Liver (tissue), 9 donors: ENCODE results near the gene MSGN1. TPM values are rescaled to one million over a fixed set of nuclear protein-coding genes. Genes with fewer than 3 reads are reported as not detected.

Experiments
- DNase-seq: peaks from one replicate; pipeline ENCODE4 v3.0.0-alpha.2; 2017; ENCODE audit warnings: low spot score
- H3K27ac ChIP-seq, 2 donors: one replicate each; pipeline ENCODE4 v1.7.0; 2013; ENCODE audit warnings: inconsistent platforms in 2 of 2, low read length in 2 of 2, control low read depth in 1 of 2, low read depth in 1 of 2, mild to moderate bottlenecking in 1 of 2
- H3K27me3 ChIP-seq, 4 donors: one replicate each; pipeline versions ENCODE4 v1.6.1 to v1.7.0; 2013; ENCODE audit warnings: low read length in 3 of 4, inconsistent platforms in 1 of 4, mild to moderate bottlenecking in 1 of 4, moderate library complexity in 1 of 4; ENCODE audit not compliant: control insufficient read depth in 4 of 4, insufficient read depth in 4 of 4
- H3K36me3 ChIP-seq, 4 donors: one replicate each; pipeline versions ENCODE4 v1.6.1 to v1.7.0; 2013; ENCODE audit warnings: low read length in 3 of 4, mild to moderate bottlenecking in 3 of 4, low read depth in 1 of 4, moderate library complexity in 1 of 4; ENCODE audit not compliant: control insufficient read depth in 4 of 4, insufficient read depth in 3 of 4
- H3K4me1 ChIP-seq, 4 donors: one replicate each; pipeline versions ENCODE4 v1.6.1 to v1.7.0; 2013; ENCODE audit warnings: low read length in 3 of 4, mild to moderate bottlenecking in 3 of 4, moderate library complexity in 1 of 4; ENCODE audit not compliant: control insufficient read depth in 4 of 4, insufficient read depth in 4 of 4
- H3K4me3 ChIP-seq, 3 donors: one replicate each; pipeline versions ENCODE4 v1.6.1 to v1.7.0; 2013; ENCODE audit warnings: low read length in 3 of 3, control low read depth in 1 of 3, low read depth in 1 of 3, mild to moderate bottlenecking in 1 of 3
- H3K9ac ChIP-seq, 2 donors: one replicate each; pipeline ENCODE4 v1.7.0; 2013; ENCODE audit warnings: low read length in 2 of 2, mild to moderate bottlenecking in 2 of 2, moderate library complexity in 2 of 2, control low read depth in 1 of 2, low read depth in 1 of 2
- H3K9me3 ChIP-seq, 4 donors: one replicate each; pipeline versions ENCODE4 v1.6.1 to v1.7.0; 2013; ENCODE audit warnings: low read length in 3 of 4; ENCODE audit not compliant: control insufficient read depth in 4 of 4
- EGR1 ChIP-seq, 2 donors: IDR thresholded peaks; 2 replicates each; pipeline ENCODE4 v1.6.1; 2016 to 2018; ENCODE audit warnings: antibody characterized with exemption in 2 of 2, low read depth in 2 of 2
- FOXA1 ChIP-seq: IDR thresholded peaks from 2 replicates; pipeline ENCODE4 v1.6.1; 2016; ENCODE audit warnings: antibody characterized with exemption
- FOXA2 ChIP-seq: IDR thresholded peaks from 2 replicates; pipeline ENCODE4 v1.6.1; 2016; ENCODE audit warnings: antibody characterized with exemption
- GABPA ChIP-seq, 2 donors: IDR thresholded peaks in 1 of 2; conservative IDR thresholded peaks in 1 of 2; 2 replicates each; pipeline ENCODE4 v1.6.1; 2016; ENCODE audit warnings: antibody characterized with exemption in 2 of 2, mild to moderate bottlenecking in 1 of 2, moderate library complexity in 1 of 2
- HNF4A ChIP-seq, 2 donors: conservative IDR thresholded peaks; 2 replicates each; pipeline ENCODE4 v1.6.1; 2016; ENCODE audit warnings: antibody characterized with exemption in 2 of 2, mild to moderate bottlenecking in 2 of 2
- HNF4G ChIP-seq: IDR thresholded peaks from 2 replicates; pipeline ENCODE4 v1.6.1; 2016; ENCODE audit warnings: antibody characterized with exemption
- JUND ChIP-seq, 2 donors: IDR thresholded peaks; 2 replicates each; pipeline ENCODE4 v1.6.1; 2016; ENCODE audit warnings: antibody characterized with exemption in 2 of 2
- NR2F2 ChIP-seq: IDR thresholded peaks from 2 replicates; pipeline ENCODE4 v1.6.1; 2016; ENCODE audit warnings: antibody characterized with exemption
- RAD21 ChIP-seq, 2 donors: IDR thresholded peaks; 2 replicates each; pipeline ENCODE4 v1.6.1; 2016; ENCODE audit warnings: antibody characterized with exemption in 2 of 2, mild to moderate bottlenecking in 2 of 2
- RXRA ChIP-seq, 2 donors: IDR thresholded peaks; 2 replicates each; pipeline ENCODE4 v1.6.1; 2017 to 2018; ENCODE audit warnings: antibody characterized with exemption in 2 of 2, mild to moderate bottlenecking in 1 of 2
- TAF1 ChIP-seq: conservative IDR thresholded peaks from 2 replicates; pipeline ENCODE4 v1.6.1; 2016; ENCODE audit warnings: antibody characterized with exemption, mild to moderate bottlenecking
- YY1 ChIP-seq: IDR thresholded peaks from 2 replicates; pipeline ENCODE4 v1.6.1; 2016; ENCODE audit warnings: antibody characterized with exemption, mild to moderate bottlenecking
- WGBS: extraction: QIAGEN DNeasy Blood & Tissue Kit; methylation state at CpG from one replicate; pipeline ENCODE4 v1.1.7; 2013; 5-methylcytosine and 5-hydroxymethylcytosine counted together
- polyA plus RNA-seq, 2 donors: library from polyadenylated mRNA; stranded (reverse) in 1 of 2; unstranded in 1 of 2; fragments of 200-250 nt in 1 of 2; fragments of >200 nt in 1 of 2; fragmentation: Nextera tagmentation in 1 of 2; extraction: Ambion mirVana in 1 of 2; gene quantifications; one replicate each; pipeline versions ENCODE4 v1.2.1 to v1.2.3, GENCODE V29; 2013 to 2015
- total RNA-seq, 2 donors: library from RNA; depleted of rRNA; stranded (reverse); fragments of >200 nt; gene quantifications; one replicate each; pipeline ENCODE4 v1.2.3, GENCODE V29; 2014
- TF ChIP-seq, protein P1 (sequence below): IDR thresholded peaks from 2 replicates; pipeline ENCODE4 v1.6.1; 2016; ENCODE audit warnings: antibody characterized with exemption
- TF ChIP-seq, protein P2 (sequence below): IDR thresholded peaks from 2 replicates; pipeline ENCODE4 v1.6.1; 2016; ENCODE audit warnings: antibody characterized with exemption
- TF ChIP-seq, protein P3 (sequence below): IDR thresholded peaks from 2 replicates; pipeline ENCODE4 v1.6.1; 2016; ENCODE audit warnings: antibody characterized with exemption, mild to moderate bottlenecking
- TF ChIP-seq, protein P4 (sequence below): IDR thresholded peaks from 2 replicates; pipeline ENCODE4 v1.6.1; 2016; ENCODE audit warnings: antibody characterized with exemption
- TF ChIP-seq, protein P5 (sequence below): fragments of 150-350 bp; IDR thresholded peaks from 2 replicates; pipeline ENCODE4 v1.5.1; 2017; ENCODE audit warnings: improper control_type of control experiment, low read depth, low read length; ENCODE audit not compliant: missing input control
- donor health status: healthy.
- donor health status: healthy.
- donor health status: healthy.
- donor health status: healthy.
- donor health status: healthy.

Gene MSGN1
- total and polyA plus RNA-seq, 4 donors = not detected

DNA sequence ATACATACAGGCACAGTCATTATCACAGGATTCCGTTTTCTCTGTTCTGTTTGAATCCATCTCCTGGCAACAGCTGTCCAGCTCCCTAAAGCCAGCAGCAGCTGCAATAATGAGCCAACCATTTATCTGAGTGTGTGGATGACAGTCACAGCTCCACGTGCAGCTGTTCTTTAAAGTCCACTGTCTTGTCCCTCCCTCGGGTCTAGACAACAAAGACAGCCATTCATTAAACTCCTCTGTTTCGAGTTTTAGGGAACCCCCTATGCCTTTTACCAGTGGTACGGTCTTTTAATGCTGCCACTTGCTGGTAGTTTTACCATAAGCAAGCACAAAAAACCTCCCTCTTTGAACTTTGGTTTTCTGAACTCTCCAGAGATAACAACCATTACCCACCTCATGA, 16.0 kb upstream of the MSGN1 start:
- no peak overlapping the region for H3K4me3 ChIP-seq
- H3K36me3 ChIP-seq = no peaks in the 10 kb centered on the region
- TF ChIP-seq RAD21 (IDR thresholded peaks at IDR 0.05) = no peak
- TF ChIP-seq HNF4A (conservative IDR thresholded peaks at IDR 0.05) = no peak
- TF ChIP-seq JUND (IDR thresholded peaks at IDR 0.05) = no peak
- no peak for TF ChIP-seq RXRA (IDR thresholded peaks at IDR 0.05)
- TF ChIP-seq EGR1 (IDR thresholded peaks at IDR 0.05; ENCODE audit: low read depth in 2 of 2) = no peak
- TF ChIP-seq, protein P1, sequence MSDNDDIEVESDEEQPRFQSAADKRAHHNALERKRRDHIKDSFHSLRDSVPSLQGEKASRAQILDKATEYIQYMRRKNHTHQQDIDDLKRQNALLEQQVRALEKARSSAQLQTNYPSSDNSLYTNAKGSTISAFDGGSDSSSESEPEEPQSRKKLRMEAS = no peak
- no peak for TF ChIP-seq FOXA2
- TF ChIP-seq, protein P2, sequence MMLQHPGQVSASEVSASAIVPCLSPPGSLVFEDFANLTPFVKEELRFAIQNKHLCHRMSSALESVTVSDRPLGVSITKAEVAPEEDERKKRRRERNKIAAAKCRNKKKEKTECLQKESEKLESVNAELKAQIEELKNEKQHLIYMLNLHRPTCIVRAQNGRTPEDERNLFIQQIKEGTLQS = no peak
- TF ChIP-seq, protein P3, sequence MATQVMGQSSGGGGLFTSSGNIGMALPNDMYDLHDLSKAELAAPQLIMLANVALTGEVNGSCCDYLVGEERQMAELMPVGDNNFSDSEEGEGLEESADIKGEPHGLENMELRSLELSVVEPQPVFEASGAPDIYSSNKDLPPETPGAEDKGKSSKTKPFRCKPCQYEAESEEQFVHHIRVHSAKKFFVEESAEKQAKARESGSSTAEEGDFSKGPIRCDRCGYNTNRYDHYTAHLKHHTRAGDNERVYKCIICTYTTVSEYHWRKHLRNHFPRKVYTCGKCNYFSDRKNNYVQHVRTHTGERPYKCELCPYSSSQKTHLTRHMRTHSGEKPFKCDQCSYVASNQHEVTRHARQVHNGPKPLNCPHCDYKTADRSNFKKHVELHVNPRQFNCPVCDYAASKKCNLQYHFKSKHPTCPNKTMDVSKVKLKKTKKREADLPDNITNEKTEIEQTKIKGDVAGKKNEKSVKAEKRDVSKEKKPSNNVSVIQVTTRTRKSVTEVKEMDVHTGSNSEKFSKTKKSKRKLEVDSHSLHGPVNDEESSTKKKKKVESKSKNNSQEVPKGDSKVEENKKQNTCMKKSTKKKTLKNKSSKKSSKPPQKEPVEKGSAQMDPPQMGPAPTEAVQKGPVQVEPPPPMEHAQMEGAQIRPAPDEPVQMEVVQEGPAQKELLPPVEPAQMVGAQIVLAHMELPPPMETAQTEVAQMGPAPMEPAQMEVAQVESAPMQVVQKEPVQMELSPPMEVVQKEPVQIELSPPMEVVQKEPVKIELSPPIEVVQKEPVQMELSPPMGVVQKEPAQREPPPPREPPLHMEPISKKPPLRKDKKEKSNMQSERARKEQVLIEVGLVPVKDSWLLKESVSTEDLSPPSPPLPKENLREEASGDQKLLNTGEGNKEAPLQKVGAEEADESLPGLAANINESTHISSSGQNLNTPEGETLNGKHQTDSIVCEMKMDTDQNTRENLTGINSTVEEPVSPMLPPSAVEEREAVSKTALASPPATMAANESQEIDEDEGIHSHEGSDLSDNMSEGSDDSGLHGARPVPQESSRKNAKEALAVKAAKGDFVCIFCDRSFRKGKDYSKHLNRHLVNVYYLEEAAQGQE = no peak
- no peak for TF ChIP-seq YY1
- TF ChIP-seq NR2F2 = no peak
- TF ChIP-seq FOXA1 = no peak
- TF ChIP-seq TAF1 = no peak
- TF ChIP-seq, protein P4, sequence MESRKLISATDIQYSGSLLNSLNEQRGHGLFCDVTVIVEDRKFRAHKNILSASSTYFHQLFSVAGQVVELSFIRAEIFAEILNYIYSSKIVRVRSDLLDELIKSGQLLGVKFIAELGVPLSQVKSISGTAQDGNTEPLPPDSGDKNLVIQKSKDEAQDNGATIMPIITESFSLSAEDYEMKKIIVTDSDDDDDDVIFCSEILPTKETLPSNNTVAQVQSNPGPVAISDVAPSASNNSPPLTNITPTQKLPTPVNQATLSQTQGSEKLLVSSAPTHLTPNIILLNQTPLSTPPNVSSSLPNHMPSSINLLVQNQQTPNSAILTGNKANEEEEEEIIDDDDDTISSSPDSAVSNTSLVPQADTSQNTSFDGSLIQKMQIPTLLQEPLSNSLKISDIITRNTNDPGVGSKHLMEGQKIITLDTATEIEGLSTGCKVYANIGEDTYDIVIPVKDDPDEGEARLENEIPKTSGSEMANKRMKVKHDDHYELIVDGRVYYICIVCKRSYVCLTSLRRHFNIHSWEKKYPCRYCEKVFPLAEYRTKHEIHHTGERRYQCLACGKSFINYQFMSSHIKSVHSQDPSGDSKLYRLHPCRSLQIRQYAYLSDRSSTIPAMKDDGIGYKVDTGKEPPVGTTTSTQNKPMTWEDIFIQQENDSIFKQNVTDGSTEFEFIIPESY = no peak
- TF ChIP-seq, protein P5, sequence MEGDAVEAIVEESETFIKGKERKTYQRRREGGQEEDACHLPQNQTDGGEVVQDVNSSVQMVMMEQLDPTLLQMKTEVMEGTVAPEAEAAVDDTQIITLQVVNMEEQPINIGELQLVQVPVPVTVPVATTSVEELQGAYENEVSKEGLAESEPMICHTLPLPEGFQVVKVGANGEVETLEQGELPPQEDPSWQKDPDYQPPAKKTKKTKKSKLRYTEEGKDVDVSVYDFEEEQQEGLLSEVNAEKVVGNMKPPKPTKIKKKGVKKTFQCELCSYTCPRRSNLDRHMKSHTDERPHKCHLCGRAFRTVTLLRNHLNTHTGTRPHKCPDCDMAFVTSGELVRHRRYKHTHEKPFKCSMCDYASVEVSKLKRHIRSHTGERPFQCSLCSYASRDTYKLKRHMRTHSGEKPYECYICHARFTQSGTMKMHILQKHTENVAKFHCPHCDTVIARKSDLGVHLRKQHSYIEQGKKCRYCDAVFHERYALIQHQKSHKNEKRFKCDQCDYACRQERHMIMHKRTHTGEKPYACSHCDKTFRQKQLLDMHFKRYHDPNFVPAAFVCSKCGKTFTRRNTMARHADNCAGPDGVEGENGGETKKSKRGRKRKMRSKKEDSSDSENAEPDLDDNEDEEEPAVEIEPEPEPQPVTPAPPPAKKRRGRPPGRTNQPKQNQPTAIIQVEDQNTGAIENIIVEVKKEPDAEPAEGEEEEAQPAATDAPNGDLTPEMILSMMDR = no peak
- no peak for TF ChIP-seq GABPA (IDR thresholded peaks at IDR 0.05 in 1 of 2, conservative IDR thresholded peaks at IDR 0.05 in 1 of 2)
- TF ChIP-seq HNF4G = no peak
- no peaks in the 10 kb centered on the region for H3K27me3 ChIP-seq
- H3K9ac ChIP-seq = no peak overlapping the region
- no peak for DNase-seq
- 73% methylated on average over 5 of the region's 5 CpGs for WGBS
- no peaks in the 10 kb centered on the region for H3K4me1 ChIP-seq
- H3K9me3 ChIP-seq = no peaks in the 10 kb centered on the region
- H3K27ac ChIP-seq = no peak overlapping the region
